Neural progenitor cell (in vitro differentiated cells): ENCODE data around the gene CELSR2. TPM values are rescaled to one million over a fixed set of nuclear protein-coding genes. Genes with fewer than 3 reads are reported as not detected.

Source experiments
- DNase-seq: peaks from one replicate; pipeline ENCODE4 v3.0.0-alpha.2; 2016; ENCODE audit warnings: low spot score
- H2AFZ ChIP-seq: fragments of 200-600 bp; sonication (generic); replicated peaks from 2 replicates; pipeline ENCODE4 v1.6.1; 2016; ENCODE audit warnings: antibody characterized with exemption
- H3F3A ChIP-seq: fragments of 200-600 bp; sonication (generic); 2 replicates; pipeline ENCODE4 v1.6.1; 2016; ENCODE audit warnings: antibody characterized with exemption, low read depth
- H3K27ac ChIP-seq: fragments of 200-600 bp; sonication (generic); 2 replicates; pipeline ENCODE4 v1.5.1; 2016; ENCODE audit warnings: mild to moderate bottlenecking
- H3K27me3 ChIP-seq: fragments of 200-600 bp; sonication (generic); 2 replicates; pipeline ENCODE4 v1.6.1; 2016; ENCODE audit warnings: mild to moderate bottlenecking, moderate library complexity
- H3K36me3 ChIP-seq: fragments of 200-600 bp; sonication (generic); 2 replicates; pipeline ENCODE4 v1.5.1; 2016
- H3K4me1 ChIP-seq: fragments of 200-600 bp; sonication (generic); 2 replicates; pipeline ENCODE4 v1.6.1; 2016; ENCODE audit warnings: mixed run types
- H3K4me2 ChIP-seq: fragments of 200-600 bp; sonication (generic); 2 replicates; pipeline ENCODE4 v1.6.1; 2016
- H3K4me3 ChIP-seq: fragments of 200-600 bp; sonication (generic); 2 replicates; pipeline ENCODE4 v1.5.1; 2016
- H3K79me2 ChIP-seq: fragments of 200-600 bp; sonication (generic); 2 replicates; pipeline ENCODE4 v1.6.1; 2016; ENCODE audit warnings: low read depth
- H3K9ac ChIP-seq: fragments of 200-600 bp; sonication (generic); 2 replicates; pipeline ENCODE4 v1.6.1; 2016
- H3K9me3 ChIP-seq: fragments of 200-600 bp; sonication (generic); 2 replicates; pipeline ENCODE4 v1.5.1; 2016; ENCODE audit warnings: low read depth
- H4K20me1 ChIP-seq: fragments of 200-600 bp; sonication (generic); 2 replicates; pipeline ENCODE4 v1.6.1; 2016; ENCODE audit warnings: low read depth
- H3K27ac Mint-ChIP-seq: 3 replicates; pipeline ENCODE4 v1.8.0; 2021; ENCODE audit warnings: mixed read lengths
- H3K27me3 Mint-ChIP-seq: 2 replicates; pipeline ENCODE4 v1.8.0; 2022; ENCODE audit warnings: low read depth, mild to moderate bottlenecking, inconsistent platforms, moderate library complexity, mixed read lengths; ENCODE audit not compliant: insufficient read depth
- H3K36me3 Mint-ChIP-seq: 3 replicates; pipeline ENCODE4 v1.8.0; 2021; ENCODE audit warnings: mixed read lengths
- H3K4me1 Mint-ChIP-seq: 3 replicates; pipeline ENCODE4 v1.8.0; 2021; ENCODE audit warnings: mixed read lengths
- H3K4me3 Mint-ChIP-seq: 3 replicates; pipeline ENCODE4 v1.8.0; 2021; ENCODE audit warnings: mild to moderate bottlenecking, moderate library complexity, mixed read lengths
- H3K9me3 Mint-ChIP-seq: 3 replicates; pipeline ENCODE4 v1.8.0; 2020; ENCODE audit warnings: mixed read lengths
- CTCF ChIP-seq: fragments of 200-600 bp; sonication (generic); IDR thresholded peaks from 2 replicates; pipeline ENCODE4 v1.5.1; 2017; ENCODE audit warnings: antibody characterized with exemption, mild to moderate bottlenecking
- EZH2 ChIP-seq: fragments of 200-600 bp; sonication (generic); IDR thresholded peaks from 2 replicates; pipeline ENCODE4 v1.6.1; 2017; ENCODE audit warnings: antibody characterized with exemption, mild to moderate bottlenecking, moderate library complexity
- EZH2phosphoT487 ChIP-seq: fragments of 200-600 bp; sonication (generic); IDR thresholded peaks from 2 replicates; pipeline ENCODE4 v1.6.1; 2017; ENCODE audit warnings: antibody characterized with exemption
- total RNA-seq: library from RNA; depleted of rRNA; stranded (reverse); fragments of >200 nt; gene quantifications from 2 replicates; pipeline ENCODE4 v1.2.3, GENCODE V29; 2015; ENCODE audit warnings: low replicate concordance

The CELSR2 gene
- total RNA-seq, 1 donor from 2014 or later = 11.1 TPM

- Histone ChIP-seq H3K9me3 (no peaks in the 10 kb centered on the region), H3K4me2 (no peak overlapping the region), H2AFZ (no peak overlapping the region), H3K9ac (no peak overlapping the region), H3K36me3 (no peaks in the 10 kb centered on the region), H3K79me2 (no peaks in the 10 kb centered on the region), H3K27ac (no peak overlapping the region), H3K4me3 (no peak overlapping the region), H3K4me1 (peaks cover 46% of the 10 kb centered on the region), H3K27me3 (peaks cover under 1% of the 10 kb centered on the region), H3F3A (peaks cover 47% of the 10 kb centered on the region), H4K20me1 (no peaks in the 10 kb centered on the region)
- Mint-ChIP-seq H3K9me3 (no peaks in the 10 kb centered on the region), H3K4me1 (peaks cover 36% of the 10 kb centered on the region), H3K27me3 (peaks cover 15% of the 10 kb centered on the region), H3K36me3 (peaks cover 9% of the 10 kb centered on the region), H3K27ac (peak overlapping the region; percentile 18), H3K4me3 (peak overlapping the region; percentile 51)
- TF ChIP-seq EZH2 = no peak
- TF ChIP-seq EZH2phosphoT487 = no peak
- TF ChIP-seq CTCF = no peak
- no peak for DNase-seq
Measured at GRCh38 chr1:109242387-109242786, 7.0 kb upstream of the CELSR2 start.

GRCh38 chr1:109243221-109243620 is 6.1 kb upstream of the CELSR2 start:
- H3K4me3 Mint-ChIP-seq = no peak overlapping the region
- Histone ChIP-seq H3K9ac (no peak overlapping the region), H2AFZ (no peak overlapping the region), H3K4me2 (no peak overlapping the region), H4K20me1 (no peaks in the 10 kb centered on the region), H3K9me3 (no peaks in the 10 kb centered on the region), H3K4me1 (peaks cover 38% of the 10 kb centered on the region), H3K27me3 (peaks cover 4% of the 10 kb centered on the region), H3K79me2 (no peaks in the 10 kb centered on the region), H3K4me3 (no peak overlapping the region), H3F3A (peaks cover 39% of the 10 kb centered on the region), H3K36me3 (no peaks in the 10 kb centered on the region), H3K27ac (no peak overlapping the region)
- H3K27me3 Mint-ChIP-seq = peaks cover 15% of the 10 kb centered on the region
- no peaks in the 10 kb centered on the region for H3K9me3 Mint-ChIP-seq
- H3K4me1 Mint-ChIP-seq = peaks cover 36% of the 10 kb centered on the region
- peak overlapping the region; percentile 93 for H3K27ac Mint-ChIP-seq
- peaks cover 6% of the 10 kb centered on the region for H3K36me3 Mint-ChIP-seq
- no peak for DNase-seq
- TF ChIP-seq EZH2 (no peak), CTCF (no peak), EZH2phosphoT487 (no peak)

GRCh38 chr1:109243860-109244552 is 5.3 kb upstream of the CELSR2 start:
- no peak overlapping the region for H3K9ac ChIP-seq
- Mint-ChIP-seq H3K27ac (no peak overlapping the region), H3K9me3 (no peaks in the 10 kb centered on the region), H3K4me1 (peaks cover 35% of the 10 kb centered on the region), H3K27me3 (peaks cover 15% of the 10 kb centered on the region), H3K36me3 (peaks cover 2% of the 10 kb centered on the region), H3K4me3 (no peak overlapping the region)
- TF ChIP-seq CTCF (no peak), EZH2phosphoT487 (no peak), EZH2 (no peak)
- peaks cover 38% of the 10 kb centered on the region for H3F3A ChIP-seq
- H3K27me3 ChIP-seq = peaks cover 4% of the 10 kb centered on the region
- H3K4me3 ChIP-seq = no peak overlapping the region
- H3K79me2 ChIP-seq = no peaks in the 10 kb centered on the region
- H4K20me1 ChIP-seq = no peaks in the 10 kb centered on the region
- no peaks in the 10 kb centered on the region for H3K36me3 ChIP-seq
- DNase-seq = no peak
- H2AFZ ChIP-seq = no peak overlapping the region
- peaks cover 36% of the 10 kb centered on the region for H3K4me1 ChIP-seq
- no peak overlapping the region for H3K4me2 ChIP-seq
- no peaks in the 10 kb centered on the region for H3K9me3 ChIP-seq
- no peak overlapping the region for H3K27ac ChIP-seq
